HG03460 (cell line): ENCODE results near the gene STKLD1.
"Not testable (repeated sequence)": the region's sequence is repeated elsewhere in the genome, so short reads cannot be mapped to it uniquely, and the experiment has no call there.

Experiments
- ATAC-seq: cut with Tn5 transposase; IDR thresholded peaks from one replicate; pipeline ENCODE4 v1.9.1; 2021; ENCODE audit not compliant: unreplicated experiment

STKLD1 gene

DNA sequence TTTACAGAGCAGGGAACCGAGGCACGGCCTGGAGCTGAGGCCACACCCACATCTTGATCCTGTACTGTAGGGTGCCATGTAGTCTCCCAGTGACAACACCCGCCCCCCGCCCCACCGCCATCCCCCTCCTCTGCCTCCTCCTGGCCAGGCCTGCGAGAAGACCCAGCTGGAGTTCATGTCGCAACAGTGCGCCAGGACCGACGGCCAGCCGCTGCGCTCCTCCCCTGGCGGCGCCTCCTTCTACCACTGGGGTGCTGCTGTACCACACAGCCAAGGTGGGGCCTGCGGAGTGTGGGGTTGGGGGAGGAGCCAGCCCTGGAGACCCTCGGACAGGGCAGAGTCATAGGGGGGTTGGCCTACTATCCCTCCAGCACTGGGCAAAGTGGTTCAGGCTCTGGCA, 60.5 kb downstream of the STKLD1 start:
- no peak for ATAC-seq

DNA sequence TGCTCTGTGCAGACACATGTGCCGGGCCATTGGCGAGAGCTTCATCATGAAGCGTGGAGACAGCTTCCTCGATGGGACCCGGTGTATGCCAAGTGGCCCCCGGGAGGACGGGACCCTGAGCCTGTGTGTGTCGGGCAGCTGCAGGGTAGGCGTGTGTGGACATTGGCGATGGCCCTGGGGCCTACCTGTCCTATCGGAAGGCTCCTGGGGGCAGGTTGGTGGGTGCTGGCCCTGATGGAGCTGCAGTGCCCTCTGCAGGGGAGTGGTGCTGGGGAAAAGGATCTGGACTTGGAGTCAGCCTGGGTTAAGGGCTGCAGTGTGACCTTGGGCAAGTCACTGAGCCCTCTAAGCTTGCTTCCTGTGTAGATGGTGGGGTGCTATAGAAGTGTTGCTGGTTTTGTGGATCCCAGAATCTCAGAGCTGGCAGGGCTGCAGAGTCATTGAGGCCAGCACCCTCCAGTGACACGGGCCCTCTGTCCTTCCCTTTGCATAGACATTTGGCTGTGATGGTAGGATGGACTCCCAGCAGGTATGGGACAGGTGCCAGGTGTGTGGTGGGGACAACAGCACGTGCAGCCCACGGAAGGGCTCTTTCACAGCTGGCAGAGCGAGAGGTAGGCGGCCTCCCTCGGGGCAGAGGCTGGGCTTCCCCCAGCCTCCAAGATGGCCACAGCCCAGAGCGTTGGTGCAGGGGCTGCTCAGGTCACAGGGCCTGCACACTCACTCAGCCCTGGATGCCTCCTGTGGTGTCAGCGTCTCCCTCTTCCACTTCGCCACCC, 61.8 kb downstream of the STKLD1 start:
- no peak for ATAC-seq

DNA sequence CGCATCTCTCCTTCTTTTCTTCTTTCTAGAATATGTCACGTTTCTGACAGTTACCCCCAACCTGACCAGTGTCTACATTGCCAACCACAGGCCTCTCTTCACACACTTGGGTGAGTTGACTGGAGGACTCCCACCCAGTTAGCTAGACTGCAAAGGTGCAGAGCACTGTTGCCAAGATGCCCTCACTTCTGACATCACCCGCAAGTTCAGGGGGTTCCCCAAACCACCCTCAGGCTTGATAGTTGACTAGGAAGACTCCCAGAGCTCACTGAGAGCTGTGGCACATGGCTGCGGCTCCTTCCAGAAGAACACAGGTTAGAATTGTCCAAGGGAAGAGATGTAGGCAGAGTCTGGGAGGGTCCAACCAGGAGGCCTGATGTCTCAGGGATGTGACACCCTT, 63.2 kb downstream of the STKLD1 start:
- no peak for ATAC-seq

DNA sequence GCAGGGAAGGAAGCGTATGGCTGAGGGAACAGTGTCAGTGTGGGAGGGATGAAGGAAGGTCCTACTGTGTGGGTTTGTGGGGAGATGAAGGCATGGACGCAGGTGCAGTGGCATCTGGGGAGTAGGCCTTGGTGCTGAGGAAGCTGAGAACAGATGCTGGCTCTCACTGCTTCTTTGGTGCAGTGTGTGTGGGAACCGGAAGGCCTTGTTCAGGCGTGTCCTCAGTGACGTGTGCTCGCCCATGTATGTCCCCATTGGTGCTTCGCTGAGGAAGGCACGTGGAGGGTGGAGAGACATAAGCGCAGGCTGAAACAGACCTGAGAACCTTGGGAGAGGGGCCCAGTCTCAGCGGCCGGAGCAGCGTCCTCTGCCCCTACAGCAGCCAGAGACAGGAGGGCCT, 64.7 kb downstream of the STKLD1 start:
- ATAC-seq, result peak; percentile 64

DNA sequence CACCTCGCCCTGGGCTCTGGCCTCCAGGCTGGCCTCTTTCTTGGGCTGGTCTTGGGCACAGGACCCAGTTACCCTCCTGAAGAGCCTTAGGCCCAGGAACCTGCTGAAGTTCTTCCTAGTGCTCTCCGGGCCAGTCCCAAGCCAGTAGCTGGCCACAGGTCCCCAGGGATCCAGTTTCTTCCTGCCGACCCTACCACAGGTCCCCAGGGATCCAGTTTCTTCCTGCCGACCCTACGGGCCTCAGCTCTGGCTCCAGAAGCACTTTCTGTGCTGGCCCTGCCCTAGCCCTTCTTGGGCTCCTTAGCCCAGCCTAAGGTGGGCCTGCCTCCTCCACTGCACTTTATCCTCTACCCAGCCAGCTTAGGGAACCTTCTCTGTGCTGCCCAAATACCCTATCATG, 65.4 kb downstream of the STKLD1 start:
- ATAC-seq, result no peak

DNA sequence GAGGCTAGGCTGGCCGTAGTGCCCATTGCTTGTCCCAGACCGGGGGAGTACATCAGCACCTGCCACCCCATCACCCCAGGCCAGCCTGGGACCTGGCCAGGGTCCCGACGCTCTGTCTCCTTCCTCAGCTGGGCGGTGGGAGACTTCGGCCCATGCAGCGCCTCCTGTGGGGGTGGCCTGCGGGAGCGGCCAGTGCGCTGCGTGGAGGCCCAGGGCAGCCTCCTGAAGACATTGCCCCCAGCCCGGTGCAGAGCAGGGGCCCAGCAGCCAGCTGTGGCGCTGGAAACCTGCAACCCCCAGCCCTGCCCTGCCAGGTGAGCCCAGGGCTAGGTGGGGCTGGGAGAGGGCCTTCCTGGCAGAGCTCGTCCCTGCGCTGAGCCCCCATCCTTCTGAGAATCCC, 67.1 kb downstream of the STKLD1 start:
- ATAC-seq, result no peak

DNA sequence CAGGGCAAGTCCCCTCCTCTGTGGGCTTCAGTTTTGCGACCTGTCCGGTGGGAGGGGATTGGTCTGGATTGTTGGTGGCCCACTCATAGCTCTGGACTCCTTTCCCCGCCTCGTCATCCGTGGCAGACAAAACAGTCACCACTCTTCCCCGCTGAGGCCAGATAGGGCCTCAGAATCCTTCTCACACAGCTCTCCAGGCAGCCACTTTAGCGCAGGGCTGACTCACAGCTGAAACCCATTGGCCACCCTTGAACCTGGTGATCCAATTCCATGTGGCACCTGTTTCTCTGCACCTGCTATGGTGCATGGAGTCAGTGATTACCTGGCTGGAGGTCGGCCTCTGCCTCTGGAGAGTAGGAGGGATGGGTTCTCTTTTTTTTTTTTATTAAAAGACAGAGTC, 67.8 kb downstream of the STKLD1 start:
- no peak for ATAC-seq

DNA sequence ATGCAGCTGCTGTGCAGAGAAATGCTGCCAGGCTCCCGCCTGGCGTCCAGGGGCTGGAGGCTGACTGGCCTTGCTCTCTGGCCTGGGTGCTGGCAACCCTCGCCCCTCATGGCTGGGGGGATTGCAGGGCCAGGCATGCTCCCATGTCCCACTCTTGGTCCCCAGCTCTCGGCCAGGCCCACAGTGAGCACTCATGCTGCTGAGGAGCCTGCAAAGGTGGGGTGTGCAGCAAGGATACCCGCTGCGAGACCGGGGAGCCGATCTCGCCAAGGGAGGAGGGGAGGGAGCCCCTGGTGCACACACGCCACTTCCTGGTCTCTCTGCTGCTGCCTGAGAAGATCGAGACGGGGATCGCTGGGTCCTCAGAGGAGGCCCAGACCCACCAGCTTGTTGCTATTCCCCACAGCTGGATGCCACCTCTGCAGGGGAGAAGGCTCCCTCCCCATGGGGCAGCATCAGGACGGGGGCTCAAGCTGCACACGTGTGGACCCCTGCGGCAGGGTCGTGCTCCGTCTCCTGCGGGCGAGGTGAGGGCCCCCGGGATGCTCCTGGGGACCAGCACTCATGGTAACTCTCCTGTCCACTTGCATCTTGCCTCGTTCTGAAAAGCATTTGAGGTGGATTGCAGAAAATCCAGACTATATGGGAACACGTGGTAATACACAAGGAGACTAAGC, 69.3 kb downstream of the STKLD1 start:
- ATAC-seq, result no peak

DNA sequence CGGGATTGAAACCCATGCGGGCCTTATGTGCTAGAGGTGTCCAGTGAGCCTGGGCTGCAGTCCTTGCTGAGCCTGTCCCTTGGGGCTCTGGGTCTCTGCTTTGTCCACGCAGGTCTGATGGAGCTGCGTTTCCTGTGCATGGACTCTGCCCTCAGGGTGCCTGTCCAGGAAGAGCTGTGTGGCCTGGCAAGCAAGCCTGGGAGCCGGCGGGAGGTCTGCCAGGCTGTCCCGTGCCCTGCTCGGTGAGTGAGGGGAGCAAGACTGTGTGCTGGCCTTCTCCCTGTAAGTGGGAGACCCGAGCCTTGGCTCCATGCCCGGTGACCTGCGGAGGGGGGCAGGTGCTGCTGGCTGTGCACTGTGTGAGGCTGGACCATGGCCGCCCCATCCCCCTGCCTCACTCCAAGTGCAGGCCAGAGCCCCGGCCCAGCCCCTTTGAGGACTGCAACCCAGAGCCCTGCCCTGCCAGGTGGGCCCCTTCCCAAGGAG, 72.4 kb downstream of the STKLD1 start:
- ATAC-seq, result no peak

DNA sequence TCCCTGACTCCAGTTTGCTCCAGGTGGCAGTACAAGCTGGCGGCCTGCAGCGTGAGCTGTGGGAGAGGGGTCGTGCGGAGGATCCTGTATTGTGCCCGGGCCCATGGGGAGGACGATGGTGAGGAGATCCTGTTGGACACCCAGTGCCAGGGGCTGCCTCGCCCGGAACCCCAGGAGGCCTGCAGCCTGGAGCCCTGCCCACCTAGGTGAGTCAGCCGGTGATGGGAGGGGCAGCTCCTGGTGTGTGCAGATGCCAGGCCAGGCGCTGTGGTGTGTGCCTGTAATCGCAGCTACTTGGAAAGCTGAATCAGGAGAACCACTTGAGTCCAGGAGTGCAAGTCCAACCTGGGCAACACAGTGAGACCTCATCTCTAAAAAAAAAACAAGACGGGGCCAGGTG, 73.6 kb downstream of the STKLD1 start:
- no peak for ATAC-seq

DNA sequence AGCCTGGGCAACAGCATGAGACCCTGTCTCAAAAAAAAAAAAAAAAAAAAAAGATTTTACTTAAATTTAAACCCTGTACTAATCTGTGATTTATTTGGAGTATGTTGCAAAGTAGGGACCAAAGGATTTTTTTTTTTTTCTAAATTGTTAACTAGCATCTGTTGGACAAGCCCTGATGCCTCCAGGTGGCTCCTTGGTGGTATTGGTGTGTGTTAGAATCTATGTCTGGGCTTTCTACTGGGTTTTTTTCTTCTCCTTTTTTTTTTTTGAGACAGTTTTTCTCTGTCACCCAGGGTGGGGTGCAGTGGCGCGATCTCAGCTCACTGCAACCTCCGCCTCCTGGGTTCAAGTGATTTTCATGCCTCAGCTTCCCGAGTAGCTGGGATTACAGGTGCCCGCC, 75.7 kb downstream of the STKLD1 start:
- ATAC-seq, result not testable (repeated sequence)

DNA sequence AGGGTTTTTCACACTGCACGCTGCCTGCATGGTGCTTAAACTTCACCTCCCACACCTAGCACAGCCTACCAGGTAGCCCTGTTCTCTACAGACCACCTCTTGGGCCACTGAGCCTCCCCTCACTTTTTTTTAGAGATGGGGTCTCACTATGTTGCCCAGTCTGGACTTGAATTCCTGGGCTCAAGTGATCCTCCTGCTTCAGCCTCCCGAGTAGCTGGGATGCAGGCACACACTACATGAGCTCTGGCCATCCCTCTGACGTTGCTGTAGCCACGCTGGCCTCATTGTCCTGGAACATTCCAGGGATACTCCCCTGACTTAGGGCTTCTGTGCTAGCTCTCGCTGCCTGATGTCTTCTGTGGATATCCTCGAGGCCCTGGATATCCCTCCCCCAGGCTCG, 76.4 kb downstream of the STKLD1 start:
- no peak for ATAC-seq

DNA sequence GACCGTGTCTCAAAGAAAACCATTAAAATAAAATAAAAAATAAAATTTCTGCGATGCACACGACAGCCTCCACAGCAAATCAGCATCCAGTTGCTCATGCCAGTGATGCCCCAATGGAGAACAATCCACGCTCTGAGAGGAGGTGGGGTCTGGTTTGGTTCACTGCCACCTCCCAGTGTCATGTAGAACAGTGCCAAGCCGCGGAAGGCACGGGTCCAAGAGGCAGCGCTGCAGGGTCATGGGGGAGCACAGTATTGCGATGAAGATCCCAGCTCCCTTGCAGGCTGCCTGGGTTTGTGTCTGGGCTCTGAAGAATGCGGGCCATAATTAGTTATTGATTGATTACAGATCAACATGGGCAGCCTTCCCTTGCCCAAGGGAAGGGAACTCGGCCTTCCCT, 77.5 kb downstream of the STKLD1 start:
- no peak for ATAC-seq

DNA sequence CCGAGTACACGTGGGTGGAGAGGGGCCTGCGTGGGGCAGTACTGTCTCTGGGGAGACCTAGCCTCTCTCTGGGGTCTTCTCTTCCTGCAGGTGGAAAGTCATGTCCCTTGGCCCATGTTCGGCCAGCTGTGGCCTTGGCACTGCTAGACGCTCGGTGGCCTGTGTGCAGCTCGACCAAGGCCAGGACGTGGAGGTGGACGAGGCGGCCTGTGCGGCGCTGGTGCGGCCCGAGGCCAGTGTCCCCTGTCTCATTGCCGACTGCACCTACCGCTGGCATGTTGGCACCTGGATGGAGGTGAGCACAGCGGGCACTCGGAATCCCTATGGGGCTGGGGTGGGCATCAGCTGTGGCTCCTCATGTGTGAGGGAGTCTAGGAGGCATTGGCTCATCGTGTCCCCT, 78.2 kb downstream of the STKLD1 start:
- no peak for ATAC-seq

DNA sequence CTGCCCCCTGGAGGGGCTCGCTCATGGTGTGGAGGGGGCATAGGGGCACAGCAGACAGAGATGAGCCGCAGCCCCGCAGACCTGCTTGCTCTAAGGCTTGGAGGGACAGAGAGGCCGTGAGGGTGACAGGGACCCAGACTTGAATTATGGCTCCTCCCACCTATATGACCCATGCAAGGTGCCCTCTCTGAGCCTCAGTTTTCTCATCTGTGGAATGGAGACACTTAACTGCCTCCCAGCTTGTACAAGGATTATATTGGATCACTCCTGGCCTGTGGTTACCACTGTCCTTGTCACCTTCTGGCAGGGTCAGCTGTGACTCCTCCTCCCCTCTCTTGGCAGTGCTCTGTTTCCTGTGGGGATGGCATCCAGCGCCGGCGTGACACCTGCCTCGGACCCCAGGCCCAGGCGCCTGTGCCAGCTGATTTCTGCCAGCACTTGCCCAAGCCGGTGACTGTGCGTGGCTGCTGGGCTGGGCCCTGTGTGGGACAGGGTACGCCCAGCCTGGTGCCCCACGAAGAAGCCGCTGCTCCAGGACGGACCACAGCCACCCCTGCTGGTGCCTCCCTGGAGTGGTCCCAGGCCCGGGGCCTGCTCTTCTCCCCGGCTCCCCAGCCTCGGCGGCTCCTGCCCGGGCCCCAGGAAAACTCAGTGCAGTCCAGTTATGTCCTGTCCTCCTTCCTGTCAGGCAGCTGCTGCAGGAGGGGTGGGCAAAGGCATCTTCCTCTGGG, 78.9 kb downstream of the STKLD1 start:
- ATAC-seq, result no peak
